Measurements from ENCODE around the gene PTPRT. TPM values are rescaled to one million over a fixed set of nuclear protein-coding genes. Genes with fewer than 3 reads are reported as not detected.

The PTPRT gene
- polyA plus RNA-seq, 1 of the 3 experiments (the other 2 are of a cell fraction) = not detected

DNA sequence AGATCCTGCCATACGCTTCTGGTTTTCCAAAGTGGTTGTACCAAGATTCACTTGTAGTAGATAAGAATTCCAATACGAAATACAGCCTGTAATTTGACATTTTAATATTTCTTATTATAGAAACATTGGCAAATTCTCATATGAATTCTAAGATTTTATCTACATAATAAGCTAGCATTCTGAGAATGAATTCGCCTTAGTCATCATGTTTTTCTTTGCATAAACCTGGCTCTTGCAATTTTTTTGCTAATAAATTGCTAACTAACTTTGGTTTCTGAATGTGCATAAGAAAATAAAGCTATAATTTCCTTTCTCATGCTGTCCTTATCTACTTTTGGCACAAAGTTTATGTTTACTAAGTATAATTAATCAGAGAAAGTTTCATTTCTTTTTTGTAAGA, 673.0 kb downstream of the PTPRT start:
- H3K4me2 ChIP-seq = no peak overlapping the region
- no peak for TF ChIP-seq MEF2A (IDR thresholded peaks at IDR 0.05; ENCODE audit: borderline replicate concordance, low read depth)
- no peak for TF ChIP-seq SIN3A (IDR thresholded peaks at IDR 0.05; ENCODE audit: borderline replicate concordance, low read depth, low read length)
- TF ChIP-seq FOXM1 (IDR thresholded peaks at IDR 0.05; ENCODE audit: low read depth) = no peak
- no peak for TF ChIP-seq TAF1 (IDR thresholded peaks at IDR 0.05; ENCODE audit: borderline replicate concordance, low read depth, low read length)
- no peak for TF ChIP-seq MXI1 (IDR thresholded peaks at IDR 0.05; ENCODE audit: low read depth, low read length)
- TF ChIP-seq, protein P1, sequence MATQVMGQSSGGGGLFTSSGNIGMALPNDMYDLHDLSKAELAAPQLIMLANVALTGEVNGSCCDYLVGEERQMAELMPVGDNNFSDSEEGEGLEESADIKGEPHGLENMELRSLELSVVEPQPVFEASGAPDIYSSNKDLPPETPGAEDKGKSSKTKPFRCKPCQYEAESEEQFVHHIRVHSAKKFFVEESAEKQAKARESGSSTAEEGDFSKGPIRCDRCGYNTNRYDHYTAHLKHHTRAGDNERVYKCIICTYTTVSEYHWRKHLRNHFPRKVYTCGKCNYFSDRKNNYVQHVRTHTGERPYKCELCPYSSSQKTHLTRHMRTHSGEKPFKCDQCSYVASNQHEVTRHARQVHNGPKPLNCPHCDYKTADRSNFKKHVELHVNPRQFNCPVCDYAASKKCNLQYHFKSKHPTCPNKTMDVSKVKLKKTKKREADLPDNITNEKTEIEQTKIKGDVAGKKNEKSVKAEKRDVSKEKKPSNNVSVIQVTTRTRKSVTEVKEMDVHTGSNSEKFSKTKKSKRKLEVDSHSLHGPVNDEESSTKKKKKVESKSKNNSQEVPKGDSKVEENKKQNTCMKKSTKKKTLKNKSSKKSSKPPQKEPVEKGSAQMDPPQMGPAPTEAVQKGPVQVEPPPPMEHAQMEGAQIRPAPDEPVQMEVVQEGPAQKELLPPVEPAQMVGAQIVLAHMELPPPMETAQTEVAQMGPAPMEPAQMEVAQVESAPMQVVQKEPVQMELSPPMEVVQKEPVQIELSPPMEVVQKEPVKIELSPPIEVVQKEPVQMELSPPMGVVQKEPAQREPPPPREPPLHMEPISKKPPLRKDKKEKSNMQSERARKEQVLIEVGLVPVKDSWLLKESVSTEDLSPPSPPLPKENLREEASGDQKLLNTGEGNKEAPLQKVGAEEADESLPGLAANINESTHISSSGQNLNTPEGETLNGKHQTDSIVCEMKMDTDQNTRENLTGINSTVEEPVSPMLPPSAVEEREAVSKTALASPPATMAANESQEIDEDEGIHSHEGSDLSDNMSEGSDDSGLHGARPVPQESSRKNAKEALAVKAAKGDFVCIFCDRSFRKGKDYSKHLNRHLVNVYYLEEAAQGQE (IDR thresholded peaks at IDR 0.05; ENCODE audit: low read depth, low read length) = no peak
- TF ChIP-seq NRF1 (IDR thresholded peaks at IDR 0.05; ENCODE audit: low read depth, low read length) = no peak
- no peak for TF ChIP-seq RXRA (IDR thresholded peaks at IDR 0.05; ENCODE audit: borderline replicate concordance, low read depth)
- TF ChIP-seq GABPA (IDR thresholded peaks at IDR 0.05; ENCODE audit: low read depth) = no peak
- TF ChIP-seq, protein P2, sequence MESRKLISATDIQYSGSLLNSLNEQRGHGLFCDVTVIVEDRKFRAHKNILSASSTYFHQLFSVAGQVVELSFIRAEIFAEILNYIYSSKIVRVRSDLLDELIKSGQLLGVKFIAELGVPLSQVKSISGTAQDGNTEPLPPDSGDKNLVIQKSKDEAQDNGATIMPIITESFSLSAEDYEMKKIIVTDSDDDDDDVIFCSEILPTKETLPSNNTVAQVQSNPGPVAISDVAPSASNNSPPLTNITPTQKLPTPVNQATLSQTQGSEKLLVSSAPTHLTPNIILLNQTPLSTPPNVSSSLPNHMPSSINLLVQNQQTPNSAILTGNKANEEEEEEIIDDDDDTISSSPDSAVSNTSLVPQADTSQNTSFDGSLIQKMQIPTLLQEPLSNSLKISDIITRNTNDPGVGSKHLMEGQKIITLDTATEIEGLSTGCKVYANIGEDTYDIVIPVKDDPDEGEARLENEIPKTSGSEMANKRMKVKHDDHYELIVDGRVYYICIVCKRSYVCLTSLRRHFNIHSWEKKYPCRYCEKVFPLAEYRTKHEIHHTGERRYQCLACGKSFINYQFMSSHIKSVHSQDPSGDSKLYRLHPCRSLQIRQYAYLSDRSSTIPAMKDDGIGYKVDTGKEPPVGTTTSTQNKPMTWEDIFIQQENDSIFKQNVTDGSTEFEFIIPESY (IDR thresholded peaks at IDR 0.05; ENCODE audit: borderline replicate concordance, low read depth) = no peak
- no peak for TF ChIP-seq EP300 (IDR thresholded peaks at IDR 0.05; ENCODE audit: borderline replicate concordance in 1 of 2, low read depth in 1 of 2, low read length in 1 of 2)
- TF ChIP-seq, protein P3, sequence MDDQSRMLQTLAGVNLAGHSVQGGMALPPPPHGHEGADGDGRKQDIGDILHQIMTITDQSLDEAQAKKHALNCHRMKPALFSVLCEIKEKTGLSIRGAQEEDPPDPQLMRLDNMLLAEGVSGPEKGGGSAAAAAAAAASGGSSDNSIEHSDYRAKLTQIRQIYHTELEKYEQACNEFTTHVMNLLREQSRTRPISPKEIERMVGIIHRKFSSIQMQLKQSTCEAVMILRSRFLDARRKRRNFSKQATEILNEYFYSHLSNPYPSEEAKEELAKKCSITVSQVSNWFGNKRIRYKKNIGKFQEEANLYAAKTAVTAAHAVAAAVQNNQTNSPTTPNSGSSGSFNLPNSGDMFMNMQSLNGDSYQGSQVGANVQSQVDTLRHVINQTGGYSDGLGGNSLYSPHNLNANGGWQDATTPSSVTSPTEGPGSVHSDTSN (IDR thresholded peaks at IDR 0.05) = no peak
- TF ChIP-seq NFIC (IDR thresholded peaks at IDR 0.05; ENCODE audit: borderline replicate concordance) = no peak
- TF ChIP-seq, protein P4, sequence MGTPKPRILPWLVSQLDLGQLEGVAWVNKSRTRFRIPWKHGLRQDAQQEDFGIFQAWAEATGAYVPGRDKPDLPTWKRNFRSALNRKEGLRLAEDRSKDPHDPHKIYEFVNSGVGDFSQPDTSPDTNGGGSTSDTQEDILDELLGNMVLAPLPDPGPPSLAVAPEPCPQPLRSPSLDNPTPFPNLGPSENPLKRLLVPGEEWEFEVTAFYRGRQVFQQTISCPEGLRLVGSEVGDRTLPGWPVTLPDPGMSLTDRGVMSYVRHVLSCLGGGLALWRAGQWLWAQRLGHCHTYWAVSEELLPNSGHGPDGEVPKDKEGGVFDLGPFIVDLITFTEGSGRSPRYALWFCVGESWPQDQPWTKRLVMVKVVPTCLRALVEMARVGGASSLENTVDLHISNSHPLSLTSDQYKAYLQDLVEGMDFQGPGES (IDR thresholded peaks at IDR 0.05; ENCODE audit: low read depth, low read length) = no peak
- TF ChIP-seq RCOR1 (IDR thresholded peaks at IDR 0.05; ENCODE audit: low read length) = no peak
- DNase-seq = no peak
- no peaks in the 10 kb centered on the region for H3K9me2 ChIP-seq
- H4K20me1 ChIP-seq (ENCODE audit: insufficient read depth) = no peaks in the 10 kb centered on the region
- H2AFZ ChIP-seq (ENCODE audit: low read depth) = no peak overlapping the region
- ChIA-PET POLR2A (no interaction called here), CTCF (interaction anchor here (1.6 kb wide), 1 partner anchor 14 kb away, joined by 6 read pairs; no protein-coding TSS in a partner anchor)
- no peak overlapping the region for H3K9ac ChIP-seq
- H3F3A ChIP-seq (replicated peaks; ENCODE audit: insufficient read depth) = no peaks in the 10 kb centered on the region
- no peaks in the 10 kb centered on the region for H3K36me3 ChIP-seq (replicated peaks in 1 of 2; ENCODE audit: control insufficient read depth in 1 of 2, insufficient read depth in 2 of 2, low read length in 1 of 2)
- no peak overlapping the region for H3K4me3 ChIP-seq (ENCODE audit: low read depth in 2 of 2, low read length in 1 of 2)
- H3K27ac ChIP-seq (ENCODE audit: low read depth in 2 of 2, low read length in 1 of 2) = no peak overlapping the region
- 9% methylated on average over 3 of the region's 3 CpGs for WGBS (ENCODE audit: low lambda C conversion rate)
- H3K79me2 ChIP-seq (ENCODE audit: insufficient read depth) = no peaks in the 10 kb centered on the region
- H3K9me3 ChIP-seq = no peaks in the 10 kb centered on the region; the same call in 1 of the 2 replicates
- no peaks in the 10 kb centered on the region for H3K27me3 ChIP-seq (ENCODE audit: insufficient read depth)
- no peaks in the 10 kb centered on the region for H3K4me1 ChIP-seq (ENCODE audit: control insufficient read depth in 1 of 2, insufficient read depth in 2 of 2, low read depth in 1 of 2, low read length in 1 of 2)

Measured in SK-N-SH (cell line).